K562 (cell line): ENCODE measurements around the gene OSGIN1. TPM values are rescaled to one million over a fixed set of nuclear protein-coding genes. Genes with fewer than 3 reads are reported as not detected.

Experiments used
- ARID2 ChIP-seq: fragments of 450-650 bp; IDR thresholded peaks from 2 replicates; pipeline ENCODE4 v1.6.1; 2017; ENCODE audit warnings: antibody characterized with exemption, mild to moderate bottlenecking
- BCOR ChIP-seq: fragments of 450-650 bp; IDR thresholded peaks from 2 replicates; pipeline ENCODE4 v1.6.1; 2016
- BMI1 ChIP-seq: fragments of 150-350 bp; IDR thresholded peaks from 2 replicates; pipeline ENCODE4 v1.6.1; 2014; ENCODE audit warnings: low read length
- CAMTA2 ChIP-seq: fragments of 250-450 bp; sonication (Bioruptor Pico); conservative IDR thresholded peaks from 2 replicates; pipeline ENCODE4 v1.5.1; 2022
- CBFB ChIP-seq: sonication (generic); formaldehyde crosslinking; IDR thresholded peaks from 2 replicates; pipeline ENCODE4 v1.4.0; 2020; ENCODE audit warnings: mild to moderate bottlenecking, missing genetic modification reagents
- CBX5 ChIP-seq: IDR thresholded peaks from 2 replicates; pipeline ENCODE4 v1.6.1; 2014; ENCODE audit warnings: low read depth, borderline replicate concordance
- CEBPG ChIP-seq, 3 experiments: fragments of 200-800 bp in 1 of 3; sonication (Bioruptor generic) in 1 of 3; sonication (generic) in 1 of 3; formaldehyde crosslinking in 1 of 3; IDR thresholded peaks in 2 of 3; conservative IDR thresholded peaks in 1 of 3; 2 replicates each; pipeline versions ENCODE4 v1.6.1 to v1.8.0; 2016 to 2022; ENCODE audit warnings: missing compliant biosample characterization in 2 of 3, missing genetic modification characterization in 2 of 3, mild to moderate bottlenecking in 1 of 3, missing genetic modification reagents in 1 of 3
- EP400 ChIP-seq: fragments of 450-650 bp; IDR thresholded peaks from 2 replicates; pipeline ENCODE4 v1.6.1; 2017; ENCODE audit warnings: antibody characterized with exemption, mild to moderate bottlenecking, moderate library complexity
- NEUROD1 ChIP-seq: fragments of 150-350 bp; IDR thresholded peaks from 2 replicates; pipeline ENCODE4 v1.6.1; 2014; ENCODE audit warnings: borderline replicate concordance, low read length, low read depth; ENCODE audit not compliant: partially characterized antibody
- NUFIP1 ChIP-seq: fragments of 450-650 bp; IDR thresholded peaks from 2 replicates; pipeline ENCODE4 v1.6.1; 2018; ENCODE audit not compliant: partially characterized antibody
- RAD21 ChIP-seq, 2 experiments: fragments of 250-450 bp in 1 of 2; fragments of 450-650 bp in 1 of 2; sonication (Bioruptor Pico) in 1 of 2; formaldehyde crosslinking in 1 of 2; IDR thresholded peaks in 1 of 2; conservative IDR thresholded peaks in 1 of 2; 2 replicates each; pipeline versions ENCODE4 v1.4.0 to v1.8.0; 2020 to 2022; ENCODE audit warnings: mild to moderate bottlenecking in 2 of 2, moderate library complexity in 1 of 2
- SIN3A ChIP-seq, 2 experiments: fragments of 150-350 bp in 1 of 2; IDR thresholded peaks; 2 replicates each; pipeline ENCODE4 v1.6.1; 2011 to 2016; ENCODE audit warnings: borderline replicate concordance in 2 of 2, low read depth in 2 of 2, low read length in 2 of 2, mild to moderate bottlenecking in 2 of 2, moderate library complexity in 2 of 2; ENCODE audit not compliant: control insufficient read depth in 1 of 2
- SOX6 ChIP-seq: fragments of 450-650 bp; IDR thresholded peaks from 2 replicates; pipeline ENCODE4 v1.6.1; 2014; ENCODE audit warnings: mild to moderate bottlenecking
- SRSF7 ChIP-seq: fragments of 200-400 bp; formaldehyde crosslinking; optimal IDR thresholded peaks from 2 replicates; pipeline ENCODE3; 2017; ENCODE audit warnings: mild to moderate bottlenecking, low read depth, low read length
- TOE1 ChIP-seq, 2 experiments: fragments of 450-650 bp in 1 of 2; sonication (generic) in 1 of 2; formaldehyde crosslinking in 1 of 2; IDR thresholded peaks; 2 replicates each; pipeline versions ENCODE4 v1.7.1 to v1.8.0; 2016 to 2022; ENCODE audit warnings: borderline replicate concordance in 2 of 2, mild to moderate bottlenecking in 2 of 2, antibody characterized with exemption in 1 of 2, inconsistent platforms in 1 of 2, low read depth in 1 of 2, missing genetic modification reagents in 1 of 2, moderate library complexity in 1 of 2
- ZBTB17 ChIP-seq: fragments of 450-650 bp; formaldehyde crosslinking; IDR thresholded peaks from 2 replicates; pipeline ENCODE4 v1.4.0; 2020; ENCODE audit warnings: mild to moderate bottlenecking
- ZBTB7A ChIP-seq: IDR thresholded peaks from 2 replicates; pipeline ENCODE4 v1.6.1; 2011; ENCODE audit warnings: low read depth, mild to moderate bottlenecking, low read length, moderate library complexity, borderline replicate concordance; ENCODE audit not compliant: control insufficient read depth
- ZC3H8 ChIP-seq: fragments of 450-650 bp; IDR thresholded peaks from 2 replicates; pipeline ENCODE4 v1.6.1; 2017
- ZNF24 ChIP-seq: fragments of 450-650 bp; IDR thresholded peaks from 2 replicates; pipeline ENCODE4 v1.6.1; 2016
- ZNF57 ChIP-seq: fragments of 450-650 bp; formaldehyde crosslinking; IDR thresholded peaks from 2 replicates; pipeline ENCODE4 v1.4.0; 2020; ENCODE audit warnings: mild to moderate bottlenecking, moderate library complexity
- ZNF76 ChIP-seq: fragments of 250-450 bp; sonication (Bioruptor Pico); IDR thresholded peaks from 2 replicates; pipeline ENCODE4 v1.4.0; 2020; ENCODE audit warnings: mild to moderate bottlenecking, moderate library complexity, borderline replicate concordance
- ZZZ3 ChIP-seq: fragments of 450-650 bp; IDR thresholded peaks from 2 replicates; pipeline ENCODE4 v1.6.1; 2016; ENCODE audit warnings: antibody characterized with exemption, mild to moderate bottlenecking, moderate library complexity
- polyA plus RNA-seq, 8 experiments: library from polyadenylated mRNA; depleted of rRNA in 4 of 8; stranded (reverse) in 5 of 8; unstranded in 3 of 8; fragments of >200 nt; fragmentation: Nextera tagmentation in 2 of 8; fragmentation: Illumina TruSeq in 1 of 8; extraction: Ambion mirVana in 2 of 8; extraction: Trizol in 1 of 8; gene quantifications; 2 replicates each; pipeline versions ENCODE4 v1.2.1 to v1.2.3, GENCODE V29; 2011 to 2014; ENCODE audit warnings: inconsistent platforms in 1 of 8, missing spikeins in 1 of 8
- total RNA-seq, 7 experiments: library from RNA; depleted of rRNA in 6 of 7; stranded (reverse); fragments of >200 nt in 6 of 7; fragmentation: Illumina TruSeq in 2 of 7; extraction: Trizol in 2 of 7; gene quantifications; 2 replicates each; pipeline versions ENCODE4 v1.2.1 to v1.2.3, GENCODE V29; 2011 to 2021; ENCODE audit warnings: low replicate concordance in 1 of 7
- TF ChIP-seq, protein P1 (sequence below): IDR thresholded peaks from 2 replicates; pipeline ENCODE4 v1.6.1; 2014; ENCODE audit warnings: antibody characterized with exemption
- TF ChIP-seq, protein P2 (sequence below): sonication (generic); formaldehyde crosslinking; IDR thresholded peaks from 2 replicates; pipeline ENCODE4 v1.8.0; 2023; ENCODE audit warnings: mild to moderate bottlenecking, missing genetic modification reagents

The OSGIN1 gene
- total and polyA plus RNA-seq, 9 of the 15 experiments (the other 6 are each of a cell fraction or from before 2014, with no cell fraction given), result 0.03 to 3.6 (median 1.6) TPM

DNA sequence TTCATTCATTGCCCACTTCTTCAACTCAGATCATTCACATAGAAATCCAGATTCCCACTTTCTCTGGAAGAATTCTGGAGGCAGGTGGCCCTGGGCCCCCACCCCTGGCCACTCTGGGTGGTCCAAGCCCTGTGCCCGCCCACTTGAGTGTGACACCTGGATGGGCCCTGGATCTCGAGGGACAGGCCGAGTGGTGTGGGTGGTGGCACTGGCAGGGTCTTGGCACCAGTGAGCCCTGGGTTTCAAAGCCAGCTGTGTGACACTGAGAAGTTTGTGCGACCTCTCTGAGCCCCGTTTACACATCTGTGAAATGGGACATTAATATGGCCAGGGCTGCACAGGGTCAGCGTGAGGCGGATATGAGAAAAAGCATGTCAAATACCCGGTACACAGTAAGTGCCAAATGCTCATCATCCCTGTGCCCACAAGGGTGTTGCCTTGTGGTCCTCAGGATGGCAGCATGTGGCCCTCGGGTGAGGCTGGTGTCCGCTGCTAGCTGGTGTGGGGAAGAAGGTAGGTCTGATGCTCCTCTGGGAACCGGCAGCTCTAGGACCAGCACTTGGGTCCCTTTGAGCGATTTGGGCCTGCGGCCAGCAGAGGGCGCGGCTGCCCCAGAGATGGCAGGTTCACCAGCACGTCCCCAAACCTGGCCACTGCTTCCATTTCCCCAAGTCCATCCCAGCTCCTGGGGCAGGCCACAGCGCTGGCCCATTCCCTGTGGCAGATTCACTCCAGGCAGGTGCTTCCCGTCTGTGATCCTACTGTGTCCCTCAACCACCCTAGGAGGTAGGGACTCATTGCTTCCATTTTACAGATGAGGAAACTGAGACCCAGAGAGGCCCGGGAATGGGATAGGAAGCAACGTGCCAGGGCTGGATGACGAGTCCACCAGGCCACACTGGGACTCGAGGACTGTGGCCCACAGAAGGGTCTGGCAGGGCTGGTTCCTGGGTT, 3.6 kb downstream of the OSGIN1 start (continued):
- TF ChIP-seq ZZZ3, result no peak
- peak; percentile 83 to 96 for TF ChIP-seq RAD21 (CRISPR knock-in tag; conservative IDR thresholded peaks at IDR 0.05 in 1 of 2, IDR thresholded peaks at IDR 0.05 in 1 of 2)
- no peak for TF ChIP-seq CBX5
- no peak for TF ChIP-seq NEUROD1
- TF ChIP-seq SOX6, result 0 out of 2 replicates have a peak, but pooled peaks have one; percentile 24
- no peak for TF ChIP-seq CEBPG (CRISPR knock-in tag; IDR thresholded peaks at IDR 0.05)
- no peak for TF ChIP-seq CEBPG (tag; conservative IDR thresholded peaks at IDR 0.05 in 1 of 2, IDR thresholded peaks at IDR 0.05 in 1 of 2)
- TF ChIP-seq BMI1, result no peak
- TF ChIP-seq ZBTB17 (CRISPR knock-in tag), result no peak
- no peak for TF ChIP-seq CAMTA2 (CRISPR knock-in tag)
- TF ChIP-seq ZNF57, result no peak
- TF ChIP-seq BCOR, result peak; percentile 95
- no peak for TF ChIP-seq ZC3H8
- TF ChIP-seq SIN3A (IDR thresholded peaks at IDR 0.05; ENCODE audit: borderline replicate concordance in 2 of 2, control insufficient read depth in 1 of 2, low read depth in 2 of 2, low read length in 2 of 2), result no peak
- no peak for TF ChIP-seq SRSF7
- TF ChIP-seq, protein P1, sequence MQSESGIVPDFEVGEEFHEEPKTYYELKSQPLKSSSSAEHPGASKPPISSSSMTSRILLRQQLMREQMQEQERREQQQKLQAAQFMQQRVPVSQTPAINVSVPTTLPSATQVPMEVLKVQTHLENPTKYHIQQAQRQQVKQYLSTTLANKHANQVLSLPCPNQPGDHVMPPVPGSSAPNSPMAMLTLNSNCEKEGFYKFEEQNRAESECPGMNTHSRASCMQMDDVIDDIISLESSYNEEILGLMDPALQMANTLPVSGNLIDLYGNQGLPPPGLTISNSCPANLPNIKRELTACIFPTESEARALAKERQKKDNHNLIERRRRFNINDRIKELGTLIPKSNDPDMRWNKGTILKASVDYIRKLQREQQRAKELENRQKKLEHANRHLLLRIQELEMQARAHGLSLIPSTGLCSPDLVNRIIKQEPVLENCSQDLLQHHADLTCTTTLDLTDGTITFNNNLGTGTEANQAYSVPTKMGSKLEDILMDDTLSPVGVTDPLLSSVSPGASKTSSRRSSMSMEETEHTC, result no peak
- peak; percentile 47; the same call in 1 of the 2 replicates for TF ChIP-seq TOE1 (IDR thresholded peaks at IDR 0.05; ENCODE audit: borderline replicate concordance)
- TF ChIP-seq TOE1 (CRISPR knock-in tag; IDR thresholded peaks at IDR 0.05; ENCODE audit: borderline replicate concordance, low read depth), result no peak
- TF ChIP-seq ZBTB7A, result no peak
- TF ChIP-seq ARID2, result peak; percentile 41; the same call in 1 of the 2 replicates
- TF ChIP-seq EP400, result no peak
- peak; percentile 58; the same call in 1 of the 2 replicates for TF ChIP-seq CBFB (CRISPR knock-in tag)
- no peak for TF ChIP-seq NUFIP1
- TF ChIP-seq ZNF76, result no peak
- 0 out of 2 replicates have a peak, but pooled peaks have one; percentile 58 for TF ChIP-seq ZNF24
- TF ChIP-seq, protein P2, sequence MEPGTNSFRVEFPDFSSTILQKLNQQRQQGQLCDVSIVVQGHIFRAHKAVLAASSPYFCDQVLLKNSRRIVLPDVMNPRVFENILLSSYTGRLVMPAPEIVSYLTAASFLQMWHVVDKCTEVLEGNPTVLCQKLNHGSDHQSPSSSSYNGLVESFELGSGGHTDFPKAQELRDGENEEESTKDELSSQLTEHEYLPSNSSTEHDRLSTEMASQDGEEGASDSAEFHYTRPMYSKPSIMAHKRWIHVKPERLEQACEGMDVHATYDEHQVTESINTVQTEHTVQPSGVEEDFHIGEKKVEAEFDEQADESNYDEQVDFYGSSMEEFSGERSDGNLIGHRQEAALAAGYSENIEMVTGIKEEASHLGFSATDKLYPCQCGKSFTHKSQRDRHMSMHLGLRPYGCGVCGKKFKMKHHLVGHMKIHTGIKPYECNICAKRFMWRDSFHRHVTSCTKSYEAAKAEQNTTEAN (CRISPR knock-in tag), result no peak
